ENCODE results near the gene AP3B2.

Gene AP3B2

DNA sequence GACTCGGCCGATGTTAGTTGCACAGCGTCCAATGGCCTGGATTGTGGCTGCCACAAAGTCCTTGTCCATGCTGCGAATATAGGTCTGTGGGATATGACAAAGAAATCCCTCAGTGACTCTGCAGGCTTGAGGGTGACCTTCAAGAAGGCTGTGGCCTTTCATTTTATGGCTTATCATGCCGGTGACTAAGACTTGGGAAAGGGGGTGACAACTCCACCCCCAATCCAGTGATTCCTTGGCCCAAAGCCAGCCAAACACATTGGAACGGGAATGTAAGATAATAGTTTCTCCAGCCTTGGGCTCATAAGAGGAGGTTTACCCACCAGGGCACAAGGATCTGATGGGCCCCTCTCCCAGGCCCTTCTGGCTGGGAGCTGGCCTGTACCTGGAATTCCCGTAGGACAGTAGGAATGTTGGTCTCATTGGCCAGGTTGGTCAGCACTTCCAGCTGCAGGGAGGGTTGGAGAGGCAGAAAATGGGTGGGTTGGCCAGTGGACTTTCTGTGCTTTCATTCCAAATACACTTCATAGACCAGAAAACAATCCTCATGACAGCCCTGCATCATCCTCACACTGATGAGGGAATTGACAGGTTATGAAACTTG is 31.9 kb downstream of the AP3B2 start:
- no peaks in the 10 kb centered on the region for H3K36me3 ChIP-seq (ENCODE audit: control insufficient read depth in 5 of 5, insufficient read depth in 5 of 5, low read length in 5 of 5)
- no peak overlapping the region for H3K4me3 ChIP-seq (ENCODE audit: low read depth in 1 of 5, low read length in 5 of 5)
- peaks cover 0 to 2% (median 0%) of the 10 kb centered on the region in 5 donors for H3K9me3 ChIP-seq (ENCODE audit: control insufficient read depth in 5 of 5, low read length in 5 of 5)
- no peak overlapping the region for H3K9ac ChIP-seq (ENCODE audit: low read length in 5 of 5)
- H3K27ac ChIP-seq (ENCODE audit: low read depth, low read length), result no peak overlapping the region
- H3K27me3 ChIP-seq (ENCODE audit: control insufficient read depth in 5 of 5, insufficient read depth in 4 of 5, low read length in 5 of 5), result peaks cover 20 to 26% (median 22%) of the 10 kb centered on the region in 5 donors
- peaks cover 0 to 6% (median 3%) of the 10 kb centered on the region in 5 donors for H3K4me1 ChIP-seq (ENCODE audit: control insufficient read depth in 5 of 5, insufficient read depth in 5 of 5, low read length in 5 of 5)

DNA sequence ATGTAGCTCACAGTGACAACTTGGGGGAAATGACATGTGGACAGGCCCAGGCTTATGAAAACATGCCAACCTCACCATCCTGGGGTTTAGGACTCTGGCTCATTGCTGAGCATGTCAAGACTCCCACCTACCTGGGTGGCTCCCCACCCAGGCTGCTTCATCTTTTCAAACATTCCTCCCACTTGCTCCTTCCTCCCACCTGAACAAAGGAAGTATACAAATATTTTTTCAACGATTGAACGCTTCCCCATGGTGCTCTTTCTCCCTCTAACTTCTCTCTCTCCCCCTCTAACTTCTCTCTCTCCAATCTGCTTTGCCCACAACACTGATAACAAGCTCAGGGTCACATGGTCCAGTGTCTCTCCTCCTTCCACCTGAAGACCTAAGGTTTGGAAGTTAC is 34.8 kb downstream of the AP3B2 start:
- Histone ChIP-seq H3K9me3 (ENCODE audit: control insufficient read depth in 5 of 5, low read length in 5 of 5) (no peaks in the 10 kb centered on the region), H3K27me3 (ENCODE audit: control insufficient read depth in 5 of 5, insufficient read depth in 4 of 5, low read length in 5 of 5) (peaks cover 6 to 10% (median 6%) of the 10 kb centered on the region in 5 donors), H3K9ac (ENCODE audit: low read length in 5 of 5) (no peak overlapping the region), H3K4me1 (ENCODE audit: control insufficient read depth in 5 of 5, insufficient read depth in 5 of 5, low read length in 5 of 5) (no peaks in the 10 kb centered on the region), H3K27ac (ENCODE audit: low read depth, low read length) (no peak overlapping the region), H3K4me3 (ENCODE audit: low read depth in 1 of 5, low read length in 5 of 5) (no peak overlapping the region), H3K36me3 (ENCODE audit: control insufficient read depth in 5 of 5, insufficient read depth in 5 of 5, low read length in 5 of 5) (no peaks in the 10 kb centered on the region)

DNA sequence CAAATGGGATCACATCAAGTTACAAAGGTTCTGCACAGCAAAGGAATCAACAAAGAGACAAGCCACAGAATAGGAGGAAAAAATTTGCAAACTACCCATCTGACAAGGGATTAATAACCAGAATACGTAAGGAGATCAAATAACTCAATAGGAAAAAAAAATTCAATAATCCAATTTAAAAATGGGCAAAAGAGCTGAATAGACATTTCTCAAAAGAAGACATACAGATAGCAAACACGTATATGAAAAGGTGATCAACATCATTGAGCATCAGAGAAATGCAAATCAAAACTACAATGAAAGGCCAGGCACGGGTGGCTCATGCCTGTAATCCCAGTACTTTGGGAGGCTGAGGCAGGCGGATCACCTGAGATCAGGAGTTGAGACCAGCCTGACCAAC is 39.0 kb downstream of the AP3B2 start:
- H3K27me3 ChIP-seq (ENCODE audit: control insufficient read depth in 5 of 5, insufficient read depth in 4 of 5, low read length in 5 of 5), result no peaks in the 10 kb centered on the region
- no peak overlapping the region for H3K4me3 ChIP-seq (ENCODE audit: low read depth in 1 of 5, low read length in 5 of 5)
- H3K4me1 ChIP-seq (ENCODE audit: control insufficient read depth in 5 of 5, insufficient read depth in 5 of 5, low read length in 5 of 5), result no peaks in the 10 kb centered on the region
- H3K9ac ChIP-seq (ENCODE audit: low read length in 5 of 5), result no peak overlapping the region
- H3K9me3 ChIP-seq (ENCODE audit: control insufficient read depth in 5 of 5, low read length in 5 of 5), result no peaks in the 10 kb centered on the region
- no peak overlapping the region for H3K27ac ChIP-seq (ENCODE audit: low read depth, low read length)
- no peaks in the 10 kb centered on the region for H3K36me3 ChIP-seq (ENCODE audit: control insufficient read depth in 5 of 5, insufficient read depth in 5 of 5, low read length in 5 of 5)

DNA sequence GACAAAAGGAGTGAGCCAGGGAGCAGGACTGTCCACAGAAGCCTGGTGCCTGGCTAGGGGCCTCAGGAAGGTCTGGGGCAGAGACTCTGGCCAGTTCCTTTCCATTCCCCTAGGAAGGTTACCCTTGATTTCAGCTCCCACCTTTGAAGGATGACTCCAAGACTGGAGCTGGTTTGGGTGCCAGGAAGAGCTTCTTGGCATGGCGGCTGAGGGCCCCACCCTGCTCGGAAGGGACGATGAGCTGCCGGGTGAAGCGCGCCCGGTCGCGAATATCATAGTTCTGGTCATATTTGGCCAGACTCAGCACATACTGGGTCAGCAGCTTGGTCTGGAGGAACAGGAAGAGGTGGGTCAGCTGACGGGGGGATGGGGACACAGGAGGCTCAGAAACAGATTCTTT is 43.1 kb downstream of the AP3B2 start:
- Histone ChIP-seq H3K27me3 (ENCODE audit: control insufficient read depth in 5 of 5, insufficient read depth in 4 of 5, low read length in 5 of 5) (peaks cover 0 to 16% (median 6%) of the 10 kb centered on the region in 5 donors), H3K9ac (ENCODE audit: low read length in 5 of 5) (no peak overlapping the region), H3K27ac (ENCODE audit: low read depth, low read length) (no peak overlapping the region)

DNA sequence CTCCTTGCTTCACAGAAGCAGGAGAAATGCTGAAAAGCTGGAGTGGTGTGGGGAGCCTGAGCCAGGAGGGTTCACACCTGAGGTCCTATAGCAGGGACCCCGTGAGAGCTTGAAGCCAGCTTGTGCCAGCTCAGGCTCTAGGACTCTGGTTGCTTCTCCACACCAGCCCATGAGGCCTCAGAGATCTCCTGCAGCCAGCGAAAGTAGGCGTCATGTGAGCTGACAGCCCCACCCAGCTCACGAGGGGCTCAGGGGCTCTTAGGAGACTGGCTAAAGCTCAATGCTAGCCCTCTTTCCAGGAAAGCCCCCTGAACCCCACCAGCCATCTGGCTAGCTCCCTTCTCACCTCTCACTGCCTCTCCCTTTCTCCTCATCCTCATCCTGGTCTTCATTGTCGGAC is 45.7 kb downstream of the AP3B2 start:
- Histone ChIP-seq H3K4me1 (ENCODE audit: control insufficient read depth in 5 of 5, insufficient read depth in 5 of 5, low read length in 5 of 5) (no peaks in the 10 kb centered on the region), H3K4me3 (ENCODE audit: low read depth in 1 of 5, low read length in 5 of 5) (no peak overlapping the region), H3K27me3 (ENCODE audit: control insufficient read depth in 5 of 5, insufficient read depth in 4 of 5, low read length in 5 of 5) (peaks cover 0 to 16% (median 7%) of the 10 kb centered on the region in 5 donors), H3K36me3 (ENCODE audit: control insufficient read depth in 5 of 5, insufficient read depth in 5 of 5, low read length in 5 of 5) (no peaks in the 10 kb centered on the region), H3K9me3 (ENCODE audit: control insufficient read depth in 5 of 5, low read length in 5 of 5) (no peaks in the 10 kb centered on the region), H3K27ac (ENCODE audit: low read depth, low read length) (no peak overlapping the region), H3K9ac (ENCODE audit: low read length in 5 of 5) (no peak overlapping the region)

More for the DNA sequence above, 43.1 kb downstream of the AP3B2 start:
- H3K9me3 ChIP-seq (ENCODE audit: control insufficient read depth in 5 of 5, low read length in 5 of 5), result no peaks in the 10 kb centered on the region
- no peaks in the 10 kb centered on the region for H3K36me3 ChIP-seq (ENCODE audit: control insufficient read depth in 5 of 5, insufficient read depth in 5 of 5, low read length in 5 of 5)
- no peaks in the 10 kb centered on the region for H3K4me1 ChIP-seq (ENCODE audit: control insufficient read depth in 5 of 5, insufficient read depth in 5 of 5, low read length in 5 of 5)
- no peak overlapping the region for H3K4me3 ChIP-seq (ENCODE audit: low read depth in 1 of 5, low read length in 5 of 5)

DNA sequence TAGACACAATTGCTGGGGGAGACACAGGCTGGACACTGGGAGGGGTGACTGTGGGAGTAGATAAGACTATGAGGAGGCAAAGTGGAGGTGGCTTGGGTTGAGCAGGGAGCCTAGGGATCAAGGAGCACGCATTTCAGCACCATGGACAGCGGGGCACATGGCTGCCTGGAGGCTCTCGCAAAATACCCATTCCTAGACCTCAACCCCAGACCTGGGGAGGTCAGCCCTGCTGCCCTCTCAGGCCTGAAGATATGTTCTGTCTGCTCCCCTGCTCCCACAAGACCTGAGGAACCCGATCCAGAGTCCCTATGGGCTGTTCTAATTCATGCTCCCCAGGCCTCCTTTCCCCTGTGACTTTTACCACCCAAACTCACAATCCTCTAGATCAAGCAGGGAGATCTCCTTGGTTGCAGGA is 46.5 kb downstream of the AP3B2 start:
- no peaks in the 10 kb centered on the region for H3K4me1 ChIP-seq (ENCODE audit: control insufficient read depth in 5 of 5, insufficient read depth in 5 of 5, low read length in 5 of 5)
- no peaks in the 10 kb centered on the region for H3K36me3 ChIP-seq (ENCODE audit: control insufficient read depth in 5 of 5, insufficient read depth in 5 of 5, low read length in 5 of 5)

DNA sequence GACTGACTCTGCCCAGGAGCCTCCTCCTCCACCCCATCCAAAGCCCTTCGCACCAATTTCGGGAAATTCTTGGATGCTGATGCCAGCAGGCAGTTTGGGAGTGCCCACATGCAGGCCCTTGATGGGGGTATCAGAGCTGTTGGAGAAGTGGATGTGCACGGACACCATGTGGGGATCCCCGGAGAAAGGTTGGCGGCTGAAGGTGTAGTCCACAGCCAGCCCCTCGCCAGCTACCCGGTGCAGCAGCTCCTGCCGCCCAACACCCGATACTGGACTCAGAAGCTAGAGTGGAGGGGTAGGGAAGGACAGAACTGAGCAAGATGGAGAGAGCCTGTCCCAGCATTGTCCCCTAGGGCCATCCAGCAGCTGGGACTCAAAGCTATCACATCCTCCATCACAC is 47.0 kb downstream of the AP3B2 start:
- Histone ChIP-seq H3K4me1 (ENCODE audit: control insufficient read depth in 5 of 5, insufficient read depth in 5 of 5, low read length in 5 of 5) (no peaks in the 10 kb centered on the region), H3K36me3 (ENCODE audit: control insufficient read depth in 5 of 5, insufficient read depth in 5 of 5, low read length in 5 of 5) (no peaks in the 10 kb centered on the region), H3K27ac (ENCODE audit: low read depth, low read length) (no peak overlapping the region), H3K27me3 (ENCODE audit: control insufficient read depth in 5 of 5, insufficient read depth in 4 of 5, low read length in 5 of 5) (peaks cover 0 to 16% (median 7%) of the 10 kb centered on the region in 5 donors), H3K4me3 (ENCODE audit: low read depth in 1 of 5, low read length in 5 of 5) (no peak overlapping the region), H3K9ac (ENCODE audit: low read length in 5 of 5) (no peak overlapping the region), H3K9me3 (ENCODE audit: control insufficient read depth in 5 of 5, low read length in 5 of 5) (no peaks in the 10 kb centered on the region)

More for the DNA sequence above, 46.5 kb downstream of the AP3B2 start:
- Histone ChIP-seq H3K9ac (ENCODE audit: low read length in 5 of 5) (no peak overlapping the region), H3K9me3 (ENCODE audit: control insufficient read depth in 5 of 5, low read length in 5 of 5) (no peaks in the 10 kb centered on the region), H3K27me3 (ENCODE audit: control insufficient read depth in 5 of 5, insufficient read depth in 4 of 5, low read length in 5 of 5) (peaks cover 0 to 16% (median 7%) of the 10 kb centered on the region in 5 donors), H3K4me3 (ENCODE audit: low read depth in 1 of 5, low read length in 5 of 5) (no peak overlapping the region), H3K27ac (ENCODE audit: low read depth, low read length) (no peak overlapping the region)

DNA sequence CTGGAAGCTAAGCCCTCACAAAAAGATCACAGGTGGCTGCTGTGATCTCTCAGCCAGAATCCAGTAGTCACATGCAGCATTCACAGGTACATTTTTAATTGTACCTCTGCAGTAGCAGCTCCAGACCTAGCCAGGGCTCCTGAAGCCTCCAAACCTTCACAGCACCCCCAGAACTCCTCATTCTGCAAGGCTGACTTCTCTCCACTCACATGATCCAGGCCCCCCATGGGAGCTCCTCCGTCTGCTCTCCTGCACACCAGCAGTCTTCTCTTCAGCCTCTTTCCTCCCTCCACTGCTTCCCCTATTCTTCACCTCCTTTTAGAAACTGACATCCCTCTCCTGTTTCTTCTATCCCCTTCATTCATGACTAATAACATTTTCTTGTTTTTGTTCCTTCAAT is 49.3 kb downstream of the AP3B2 start:
- Histone ChIP-seq H3K27ac (ENCODE audit: low read depth, low read length) (no peak overlapping the region), H3K9me3 (ENCODE audit: control insufficient read depth in 5 of 5, low read length in 5 of 5) (no peaks in the 10 kb centered on the region), H3K27me3 (ENCODE audit: control insufficient read depth in 5 of 5, insufficient read depth in 4 of 5, low read length in 5 of 5) (peaks cover 0 to 16% (median 7%) of the 10 kb centered on the region in 5 donors), H3K9ac (ENCODE audit: low read length in 5 of 5) (no peak overlapping the region), H3K4me1 (ENCODE audit: control insufficient read depth in 5 of 5, insufficient read depth in 5 of 5, low read length in 5 of 5) (no peaks in the 10 kb centered on the region), H3K36me3 (ENCODE audit: control insufficient read depth in 5 of 5, insufficient read depth in 5 of 5, low read length in 5 of 5) (no peaks in the 10 kb centered on the region), H3K4me3 (ENCODE audit: low read depth in 1 of 5, low read length in 5 of 5) (no peak overlapping the region)

DNA sequence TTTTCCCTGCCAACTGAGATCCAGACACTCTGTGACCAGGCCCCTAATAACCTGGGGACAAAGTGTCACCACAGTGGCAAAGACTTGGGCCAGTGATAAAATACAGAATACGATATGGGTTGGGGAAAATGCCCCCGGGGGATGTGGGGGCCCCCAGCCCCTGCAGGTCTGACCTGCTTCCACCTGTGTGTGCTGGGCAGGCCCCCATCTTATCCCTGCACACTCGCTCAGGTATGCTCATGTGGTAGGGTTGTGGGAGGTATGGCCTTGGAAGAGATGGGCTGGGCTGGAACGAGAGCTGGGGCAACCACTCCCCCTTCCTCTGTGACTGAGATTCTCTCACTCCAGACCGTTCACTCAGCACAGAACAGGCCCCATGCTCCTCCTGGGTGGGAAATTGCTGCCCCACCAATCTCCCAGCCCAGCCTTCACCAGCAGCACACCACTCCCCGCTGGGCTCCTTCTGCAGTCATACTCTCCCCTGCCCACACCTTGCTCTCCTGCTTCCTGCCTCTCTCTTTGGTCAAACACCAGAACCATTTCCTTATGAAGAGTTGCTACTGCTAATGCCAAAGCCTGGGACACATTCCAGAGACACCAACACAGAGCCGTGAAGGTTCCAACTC is 52.9 kb downstream of the AP3B2 start:
- H3K27ac ChIP-seq (ENCODE audit: low read depth, low read length), result no peak overlapping the region
- peaks cover 0 to 4% (median 0%) of the 10 kb centered on the region in 5 donors for H3K27me3 ChIP-seq (ENCODE audit: control insufficient read depth in 5 of 5, insufficient read depth in 4 of 5, low read length in 5 of 5)
- no peak overlapping the region for H3K4me3 ChIP-seq (ENCODE audit: low read depth in 1 of 5, low read length in 5 of 5)
- no peaks in the 10 kb centered on the region for H3K4me1 ChIP-seq (ENCODE audit: control insufficient read depth in 5 of 5, insufficient read depth in 5 of 5, low read length in 5 of 5)
- no peak overlapping the region for H3K9ac ChIP-seq (ENCODE audit: low read length in 5 of 5)
- no peaks in the 10 kb centered on the region for H3K36me3 ChIP-seq (ENCODE audit: control insufficient read depth in 5 of 5, insufficient read depth in 5 of 5, low read length in 5 of 5)
- no peaks in the 10 kb centered on the region for H3K9me3 ChIP-seq (ENCODE audit: control insufficient read depth in 5 of 5, low read length in 5 of 5)

DNA sequence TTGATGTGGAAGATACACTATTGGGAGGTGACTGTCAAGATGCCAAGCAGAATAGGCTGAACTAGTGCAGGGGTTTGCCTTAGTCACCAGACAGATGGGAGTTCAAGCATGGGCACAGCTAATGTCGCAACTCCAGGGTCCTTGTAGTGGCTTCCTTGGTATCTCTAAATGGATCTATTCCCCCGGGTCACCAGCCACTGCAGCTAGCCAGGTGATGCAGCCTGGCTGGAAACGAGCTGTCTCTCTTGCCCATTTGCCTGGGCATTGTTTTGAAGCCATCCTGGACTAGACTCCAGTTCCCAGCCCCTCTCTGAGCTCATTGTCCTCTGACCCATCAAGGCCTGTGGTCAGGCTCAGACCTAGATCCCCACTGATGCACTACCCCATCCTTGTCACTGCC is 54.1 kb downstream of the AP3B2 start:
- Histone ChIP-seq H3K4me1 (ENCODE audit: control insufficient read depth in 5 of 5, insufficient read depth in 5 of 5, low read length in 5 of 5) (no peaks in the 10 kb centered on the region), H3K4me3 (ENCODE audit: low read depth in 1 of 5, low read length in 5 of 5) (no peak overlapping the region), H3K9ac (ENCODE audit: low read length in 5 of 5) (no peak overlapping the region), H3K9me3 (ENCODE audit: control insufficient read depth in 5 of 5, low read length in 5 of 5) (no peaks in the 10 kb centered on the region), H3K27me3 (ENCODE audit: control insufficient read depth in 5 of 5, insufficient read depth in 4 of 5, low read length in 5 of 5) (peaks cover 0 to 2% (median 0%) of the 10 kb centered on the region in 5 donors), H3K27ac (ENCODE audit: low read depth, low read length) (no peak overlapping the region), H3K36me3 (ENCODE audit: control insufficient read depth in 5 of 5, insufficient read depth in 5 of 5, low read length in 5 of 5) (no peaks in the 10 kb centered on the region)
